Epithelial cell of esophagus (primary cell): Measurements from ENCODE around the gene HIPK2.
A peak's percentile ranks its signal among the peaks of the same experiment; 100 is the strongest.

Source experiments
- DNase-seq: peaks from one replicate; pipeline ENCODE4 v3.0.0; 2010; ENCODE audit warnings: low read depth
- H3K4me3 ChIP-seq: 2 replicates; pipeline ENCODE4 v1.5.1; 2011; ENCODE audit warnings: mild to moderate bottlenecking, low read length, control low read depth
- TF ChIP-seq, protein P1 (sequence below): IDR thresholded peaks from 2 replicates; pipeline ENCODE4 v1.5.1; 2011; ENCODE audit warnings: low read depth, mild to moderate bottlenecking, low read length, control low read depth, inconsistent platforms; ENCODE audit not compliant: insufficient read depth; ENCODE audit errors: missing control alignments

The HIPK2 gene

DNA sequence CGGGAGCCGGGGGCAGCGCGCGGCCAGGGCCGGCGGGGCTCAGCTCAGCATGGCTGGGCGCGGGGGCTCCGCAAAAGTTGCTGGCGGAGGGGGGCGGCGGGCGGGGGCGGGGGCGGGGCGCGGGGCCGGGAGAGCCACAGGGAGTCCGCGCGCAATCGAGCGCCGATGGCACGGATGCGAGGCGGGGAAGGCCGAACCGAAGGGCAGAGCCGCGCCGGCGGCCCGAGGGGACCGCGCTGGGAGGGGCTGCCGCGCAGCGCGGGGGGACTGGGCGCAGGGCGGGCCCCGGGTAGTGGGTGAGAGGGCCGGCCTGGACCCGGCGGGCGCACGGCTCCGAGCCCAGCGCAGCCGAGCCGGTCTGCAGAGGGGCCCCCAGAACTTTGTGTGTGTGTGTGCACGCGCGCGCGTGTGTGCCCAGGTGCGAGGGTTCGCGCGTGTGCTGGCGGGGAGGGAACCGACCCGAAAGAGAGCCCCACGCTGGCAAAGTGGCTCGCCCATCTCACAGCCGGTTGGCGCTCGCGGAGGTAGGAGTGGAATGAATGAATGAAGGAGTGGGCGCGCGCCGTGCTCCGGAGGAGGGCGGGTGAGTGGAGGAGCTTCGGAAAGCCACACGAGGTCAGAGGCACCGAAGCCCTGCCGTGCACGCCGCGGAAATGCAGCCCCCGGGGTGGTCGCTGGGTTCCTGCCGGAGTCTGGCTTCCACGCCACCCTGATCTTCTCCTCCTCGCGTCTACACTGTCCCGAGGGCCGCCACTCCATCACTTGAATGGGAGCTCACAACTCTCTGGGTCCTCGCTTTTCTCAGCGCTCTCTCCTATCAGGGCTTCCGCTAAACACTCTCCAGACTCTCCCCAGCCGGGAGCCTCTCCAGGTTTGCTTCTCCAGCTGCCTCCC is at the start of gene HIPK2:
Gene HIPK2, minus strand, starts transcription at position 51 of the 894 bp plus-strand sequence. CDS start 375 bp downstream, outside the sequence.
- peak; percentile 66 for DNase-seq
- TF ChIP-seq, protein P1, sequence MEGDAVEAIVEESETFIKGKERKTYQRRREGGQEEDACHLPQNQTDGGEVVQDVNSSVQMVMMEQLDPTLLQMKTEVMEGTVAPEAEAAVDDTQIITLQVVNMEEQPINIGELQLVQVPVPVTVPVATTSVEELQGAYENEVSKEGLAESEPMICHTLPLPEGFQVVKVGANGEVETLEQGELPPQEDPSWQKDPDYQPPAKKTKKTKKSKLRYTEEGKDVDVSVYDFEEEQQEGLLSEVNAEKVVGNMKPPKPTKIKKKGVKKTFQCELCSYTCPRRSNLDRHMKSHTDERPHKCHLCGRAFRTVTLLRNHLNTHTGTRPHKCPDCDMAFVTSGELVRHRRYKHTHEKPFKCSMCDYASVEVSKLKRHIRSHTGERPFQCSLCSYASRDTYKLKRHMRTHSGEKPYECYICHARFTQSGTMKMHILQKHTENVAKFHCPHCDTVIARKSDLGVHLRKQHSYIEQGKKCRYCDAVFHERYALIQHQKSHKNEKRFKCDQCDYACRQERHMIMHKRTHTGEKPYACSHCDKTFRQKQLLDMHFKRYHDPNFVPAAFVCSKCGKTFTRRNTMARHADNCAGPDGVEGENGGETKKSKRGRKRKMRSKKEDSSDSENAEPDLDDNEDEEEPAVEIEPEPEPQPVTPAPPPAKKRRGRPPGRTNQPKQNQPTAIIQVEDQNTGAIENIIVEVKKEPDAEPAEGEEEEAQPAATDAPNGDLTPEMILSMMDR, result no peak
- peak within 1 kb of the TSS; percentile 88 for H3K4me3 ChIP-seq

DNA sequence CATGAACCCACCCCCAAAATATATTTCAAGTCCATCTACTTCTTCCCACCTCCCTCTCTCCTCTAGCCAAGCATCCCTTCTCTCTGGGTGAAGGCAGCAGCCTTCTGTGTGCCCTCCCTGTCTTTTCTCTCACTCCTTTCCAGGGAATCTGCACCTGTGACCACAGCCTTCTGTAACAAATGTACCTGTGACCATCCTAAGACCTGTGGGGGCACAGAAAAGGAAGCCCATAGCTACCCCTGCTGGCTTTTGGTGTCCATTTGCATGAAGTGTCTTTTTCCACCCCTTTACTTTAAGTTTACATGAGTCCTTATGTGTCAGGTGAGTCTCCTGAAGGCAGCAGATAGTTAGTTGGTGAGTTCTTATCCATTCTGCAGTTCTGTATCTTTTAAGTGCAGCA is 49.2 kb upstream of the HIPK2 start:
- no peak overlapping the region for H3K4me3 ChIP-seq
- TF ChIP-seq, protein P1, result no peak
- DNase-seq, result peak; percentile 26

DNA sequence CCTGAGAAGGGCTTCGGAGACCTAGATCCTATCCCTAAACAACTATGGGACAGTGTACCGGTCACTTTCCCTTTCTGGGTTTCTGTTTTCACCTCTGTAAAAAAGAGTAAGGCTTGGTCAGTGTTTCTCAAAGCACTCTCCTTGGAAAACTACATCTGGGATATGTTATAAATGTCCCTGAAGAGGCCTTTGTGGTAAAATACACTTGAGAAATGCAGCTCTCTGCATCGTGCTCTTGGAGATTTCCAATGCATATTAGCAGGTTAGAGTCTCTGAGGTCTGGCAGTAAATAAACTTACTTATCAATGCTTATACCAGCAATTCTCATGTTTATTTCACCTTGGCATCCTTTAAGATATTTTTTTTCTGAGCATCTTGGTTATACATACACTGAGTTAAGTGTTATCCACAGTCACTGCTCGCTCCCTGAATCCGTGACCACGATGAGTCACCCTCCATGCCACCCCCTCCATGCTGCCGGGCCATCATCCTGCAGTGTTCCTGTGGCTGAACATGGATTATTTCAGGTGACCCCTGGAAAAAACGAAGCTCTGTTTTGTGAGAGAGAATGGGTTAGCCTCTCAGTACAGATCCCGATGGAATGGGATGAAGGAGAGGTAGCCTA is 48.0 kb upstream of the HIPK2 start:
- TF ChIP-seq, protein P1, result no peak
- peak; percentile 51 for DNase-seq
- no peak overlapping the region for H3K4me3 ChIP-seq

DNA sequence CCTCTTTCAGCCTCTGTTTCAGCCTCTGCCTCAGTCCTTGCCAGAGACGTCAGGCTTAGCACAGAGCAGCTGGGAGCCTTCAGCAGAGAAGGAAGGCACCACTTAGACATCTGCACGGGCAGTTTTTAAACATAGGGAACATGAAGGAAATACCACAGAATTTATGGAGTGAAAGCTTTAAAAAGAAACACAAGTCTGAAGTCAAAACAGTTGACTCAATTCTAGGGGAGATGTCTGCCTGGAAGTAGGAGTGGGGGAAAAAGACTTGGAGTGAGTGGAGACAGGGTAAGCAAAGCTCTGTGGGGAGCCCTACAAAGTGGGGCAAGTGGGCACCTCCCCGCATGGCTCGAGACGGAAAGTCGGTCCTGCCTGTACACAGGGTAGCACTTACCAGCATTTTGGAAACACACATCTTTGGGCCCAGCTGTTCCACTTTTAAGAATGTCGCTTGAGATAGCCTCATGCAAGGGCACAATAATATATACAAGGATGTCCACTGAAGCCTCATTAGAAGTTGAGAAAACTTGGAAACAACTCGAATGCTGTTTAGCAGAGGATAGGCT is 46.2 kb upstream of the HIPK2 start:
- no peak for DNase-seq
- TF ChIP-seq, protein P1, result no peak
- no peak overlapping the region for H3K4me3 ChIP-seq

DNA sequence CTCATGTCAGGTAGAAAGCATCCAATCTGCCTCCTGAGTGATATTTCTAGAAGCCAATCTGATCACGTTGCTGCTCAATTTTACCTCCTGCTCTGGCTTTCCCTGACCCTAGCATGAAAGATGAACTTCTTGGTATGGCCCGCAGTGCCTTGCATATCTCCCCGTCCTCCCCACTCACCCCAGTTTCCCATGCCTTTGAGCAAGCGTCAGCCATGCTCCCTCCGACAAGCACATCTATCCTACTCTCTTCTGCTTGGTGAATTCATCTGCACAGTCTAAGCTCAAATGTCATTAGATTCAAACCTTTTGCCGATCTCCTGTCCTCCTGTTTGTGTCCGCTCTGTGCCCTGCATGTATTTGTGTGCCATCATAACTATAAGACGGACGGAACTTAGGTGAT is 45.1 kb upstream of the HIPK2 start:
- DNase-seq, result no peak
- H3K4me3 ChIP-seq, result no peak overlapping the region
- TF ChIP-seq, protein P1, result no peak

DNA sequence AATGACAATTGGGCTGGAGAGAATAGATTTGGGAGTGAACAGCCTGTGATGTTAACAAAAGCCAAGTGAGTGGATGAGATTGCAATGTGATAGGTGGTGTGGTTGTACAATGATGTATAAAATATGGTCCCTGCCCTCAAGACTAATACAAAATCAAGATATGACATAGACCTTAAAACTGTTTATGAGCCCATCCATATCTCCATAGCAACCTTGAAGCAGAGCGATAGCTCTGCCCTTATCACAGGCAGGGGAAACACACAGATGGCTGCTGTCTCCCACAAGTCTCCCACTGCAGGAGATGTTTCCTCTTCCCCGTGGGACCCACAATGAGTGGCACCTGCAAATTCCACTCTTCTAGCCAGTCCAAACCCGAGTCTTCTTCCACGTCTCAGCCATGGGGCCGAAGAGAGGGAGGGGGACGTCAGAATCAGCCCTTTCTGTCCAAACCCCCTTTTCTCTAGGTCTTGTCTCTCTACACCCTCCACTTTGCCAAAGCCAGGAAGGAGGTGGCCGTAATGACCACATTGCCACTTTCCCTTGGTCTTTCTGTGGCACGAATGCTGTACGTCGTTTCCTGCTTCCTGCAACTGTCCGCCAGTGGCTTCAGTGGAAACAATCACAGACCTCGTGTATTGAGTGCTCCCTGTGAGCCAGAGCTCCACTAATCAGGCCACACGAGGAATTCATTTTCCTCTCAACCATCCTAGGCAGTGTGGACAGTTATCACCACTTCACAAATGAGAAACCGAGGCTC is 43.7 kb upstream of the HIPK2 start:
- TF ChIP-seq, protein P1, result no peak
- no peak overlapping the region for H3K4me3 ChIP-seq
- DNase-seq, result no peak
